NCI-H1048 (cell line): ENCODE measurements around the gene RBM38.
"Not testable (repeated sequence)": the region's sequence is repeated elsewhere in the genome, so short reads cannot be mapped to it uniquely, and the experiment has no call there.

Experiments used
- DNase-seq: peaks from one replicate; lab custom pipeline; 2025; lab: John Stamatoyannopoulos, UW

The RBM38 gene

DNA sequence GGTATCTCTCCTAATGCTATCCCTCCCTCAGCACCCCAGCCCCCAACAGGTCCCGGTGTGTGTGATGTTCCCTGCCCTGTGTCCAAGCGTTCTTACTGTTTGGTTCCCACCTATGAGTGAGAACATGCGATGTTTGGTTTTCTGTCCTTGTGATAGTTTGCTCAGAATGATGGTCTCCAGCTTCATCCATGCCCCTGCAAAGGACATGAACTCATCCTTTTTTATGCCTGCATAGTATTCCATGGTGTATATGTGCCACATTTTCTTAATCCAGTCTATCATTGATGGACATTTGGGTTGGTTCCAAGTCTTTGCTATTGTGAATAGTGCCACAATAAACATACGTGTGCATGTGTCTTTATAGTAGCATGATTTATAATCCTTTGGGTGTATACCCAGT lies 28.3 kb downstream of the RBM38 start:
- DNase-seq = not testable (repeated sequence)

GRCh38 chr20:57420571-57421252 lies 29.5 kb downstream of the RBM38 start:
- DNase-seq = no peak

- no peak for DNase-seq
These were observed 30.3 kb downstream of the RBM38 start for GRCh38 chr20:57421253-57422220.

DNA sequence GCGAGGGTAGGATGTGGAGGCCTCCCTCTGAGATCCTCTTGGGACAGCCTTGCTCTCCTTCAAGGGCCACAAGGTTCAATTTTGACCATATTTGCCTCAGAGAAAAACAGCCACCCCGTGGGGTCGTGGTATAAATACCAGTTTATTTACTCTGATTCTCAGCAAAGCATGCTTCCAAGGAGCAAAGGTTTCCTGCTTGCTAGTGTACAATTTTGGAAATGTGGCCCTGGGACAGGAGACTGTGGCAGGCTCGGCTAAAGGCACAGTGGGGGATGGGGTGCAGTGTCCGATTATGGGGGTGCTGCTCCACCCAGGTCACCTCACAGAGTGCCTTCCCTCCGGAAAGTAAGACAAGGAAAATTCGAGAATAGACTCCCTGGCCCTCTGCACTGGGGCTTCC lies 31.1 kb downstream of the RBM38 start:
- DNase-seq = no peak

- DNase-seq = no peak
These were observed 34.2 kb downstream of the RBM38 start for GRCh38 chr20:57425150-57426013.

- DNase-seq = no peak
These were observed 35.1 kb downstream of the RBM38 start for GRCh38 chr20:57426271-57426689.

DNA sequence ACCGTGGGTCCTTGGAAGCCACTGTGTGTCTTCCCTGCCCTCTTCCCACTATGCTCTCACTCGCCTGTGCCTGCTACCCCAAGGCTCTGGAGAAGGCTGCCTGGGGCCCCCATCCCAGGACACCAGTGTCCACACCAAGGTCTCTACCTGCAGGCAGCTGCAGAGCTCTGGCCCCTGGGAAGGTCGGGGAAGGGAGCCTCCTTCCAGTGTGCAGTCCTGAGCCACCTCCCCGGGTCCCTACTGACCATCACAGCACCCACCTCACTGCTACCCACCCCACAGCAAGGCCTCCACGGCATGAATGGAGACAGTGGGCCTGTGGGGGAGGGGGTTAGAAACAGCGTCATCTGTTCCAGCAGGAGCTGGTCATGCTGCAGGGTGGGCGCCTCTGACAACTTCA lies 35.6 kb downstream of the RBM38 start:
- DNase-seq = no peak

GRCh38 chr20:57428324-57429158 lies 37.3 kb downstream of the RBM38 start:
- no peak for DNase-seq

GRCh38 chr20:57429159-57429496 lies 37.9 kb downstream of the RBM38 start:
- DNase-seq = no peak

DNA sequence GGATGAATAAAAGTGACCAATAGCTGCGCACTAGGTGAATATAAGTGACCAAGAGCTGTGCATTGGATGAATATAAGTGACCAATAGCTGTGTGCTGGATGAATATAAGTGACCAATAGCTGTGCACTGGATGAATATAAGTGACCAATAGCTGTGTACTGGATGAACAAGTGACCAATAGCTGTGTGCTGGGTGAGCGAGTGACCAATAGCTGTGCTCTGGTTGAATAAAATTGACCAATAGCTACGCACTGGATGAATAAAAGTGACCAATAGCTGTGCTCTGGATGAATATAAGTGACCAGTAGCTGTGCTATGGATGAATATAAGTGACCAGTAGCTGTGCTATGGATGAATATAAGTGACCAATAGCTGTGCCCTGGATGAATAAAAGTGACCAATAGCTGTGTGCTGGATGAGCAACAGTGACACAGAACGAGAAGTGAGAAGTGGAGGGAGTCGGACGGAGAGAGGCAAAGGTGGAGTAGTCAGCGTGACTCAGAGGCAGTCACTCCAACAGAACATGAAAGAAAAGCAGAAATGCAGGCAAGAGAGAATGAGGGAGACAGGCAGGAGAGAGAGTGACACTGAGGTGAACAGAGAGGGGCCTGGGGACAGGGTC lies 38.5 kb downstream of the RBM38 start:
- no peak for DNase-seq

DNA sequence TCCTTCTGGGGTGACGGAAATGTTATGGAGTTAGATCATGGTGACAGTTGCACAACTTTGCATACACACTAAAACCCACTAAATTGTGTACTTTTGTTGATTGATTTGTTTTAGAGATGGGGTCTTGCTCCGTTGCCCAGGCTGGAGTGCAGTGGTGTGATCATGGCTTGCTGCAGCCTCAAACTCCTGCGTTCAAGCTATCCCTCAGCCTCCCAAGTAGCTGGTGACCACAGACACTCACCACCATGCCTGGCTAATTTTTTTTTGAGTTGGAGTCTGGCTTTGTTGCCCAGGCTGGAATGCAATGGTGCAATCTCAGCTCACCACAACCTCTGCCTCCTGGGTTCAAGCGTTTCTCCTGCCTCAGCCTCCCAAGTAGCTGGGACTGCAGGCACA lies 39.0 kb downstream of the RBM38 start:
- DNase-seq = not testable (repeated sequence)

DNA sequence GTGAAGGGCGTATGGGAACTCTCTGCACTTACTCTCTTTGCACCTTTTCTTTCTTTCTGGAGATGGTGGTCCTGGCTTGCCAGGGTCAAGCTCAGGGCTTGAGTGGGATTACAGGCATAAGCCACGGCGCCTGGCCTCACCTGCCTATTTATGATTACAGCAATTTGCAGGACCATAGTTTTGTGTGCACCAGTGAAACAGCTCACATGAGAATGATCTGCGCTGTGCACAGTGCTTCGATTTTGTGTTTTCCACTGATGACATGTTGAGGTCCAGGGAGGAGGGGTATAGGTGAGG lies 40.3 kb downstream of the RBM38 start:
- no peak for DNase-seq

DNA sequence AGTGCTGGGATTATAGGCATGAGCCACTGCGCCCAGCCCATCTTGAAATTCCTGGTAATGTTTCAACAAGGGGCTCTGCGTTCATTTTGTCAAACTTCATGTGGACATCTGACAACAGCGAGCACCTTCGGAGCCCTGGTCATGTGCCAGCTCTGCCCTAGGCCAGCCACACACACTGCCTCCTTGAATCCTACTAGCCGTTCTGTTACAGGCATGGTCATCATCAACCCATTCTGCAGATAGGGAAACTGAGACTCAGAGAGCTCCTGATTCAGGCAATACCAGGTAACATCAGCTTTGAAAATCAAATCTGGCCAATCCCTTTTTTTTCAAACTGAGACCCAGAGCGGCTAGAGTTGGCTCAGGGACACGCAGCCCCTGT lies 41.3 kb downstream of the RBM38 start:
- DNase-seq = no peak

- no peak for DNase-seq
These were observed 41.8 kb downstream of the RBM38 start for GRCh38 chr20:57432862-57433491.

DNA sequence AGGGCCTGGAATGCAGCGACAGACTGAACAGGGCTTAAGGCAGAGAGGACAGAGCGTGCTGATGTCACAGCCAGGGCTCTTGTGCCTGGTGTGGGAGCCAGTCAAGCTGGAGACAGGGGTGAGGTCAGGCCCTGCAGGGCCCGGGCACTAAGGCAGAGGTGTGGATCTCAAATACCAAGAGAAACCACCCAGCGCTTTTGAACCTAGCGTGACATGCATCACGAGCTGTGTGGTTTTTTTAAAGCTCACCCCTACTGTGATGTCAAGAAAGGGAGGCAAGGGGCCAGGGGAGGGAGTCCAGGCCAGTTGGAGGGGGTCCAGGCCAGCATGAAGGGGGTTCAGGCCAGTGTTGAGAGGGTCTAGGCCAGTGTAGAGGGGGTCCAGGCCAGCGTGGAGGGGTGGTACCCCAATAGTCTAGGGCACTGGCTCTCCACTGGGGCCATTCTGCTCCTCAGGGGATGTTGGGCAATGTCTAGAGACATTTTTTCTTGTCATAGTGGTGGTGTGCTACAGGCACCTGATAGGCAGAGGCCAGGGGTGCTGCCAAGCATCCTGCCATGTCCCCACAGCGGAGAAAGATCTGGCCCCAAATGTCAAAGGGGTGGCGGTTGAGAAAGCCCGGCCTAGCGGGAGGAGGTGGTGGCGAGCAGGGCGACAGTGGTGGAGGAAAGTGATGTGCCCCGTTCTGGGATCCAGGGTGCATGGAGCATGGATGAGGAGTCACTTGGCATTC lies 42.6 kb downstream of the RBM38 start:
- DNase-seq = no peak

DNA sequence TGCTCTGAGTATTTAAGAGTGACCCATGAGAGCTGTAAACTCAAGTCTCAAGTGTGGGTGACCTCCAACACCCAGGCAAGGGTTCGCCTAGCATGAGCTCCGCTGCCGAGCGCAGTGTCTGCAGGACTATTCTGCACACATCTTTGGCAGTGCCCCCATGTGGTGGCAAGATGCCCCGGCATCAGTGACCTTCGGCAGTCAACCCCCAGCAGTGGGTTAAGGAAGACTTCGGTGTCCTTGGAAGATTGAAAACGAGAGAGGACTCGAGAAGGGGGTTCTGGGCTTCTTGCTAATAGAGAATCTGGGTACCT lies 43.1 kb downstream of the RBM38 start:
- no peak for DNase-seq

GRCh38 chr20:57435105-57435497 lies 43.9 kb downstream of the RBM38 start:
- no peak for DNase-seq

- DNase-seq = peak; percentile 95
These were observed 44.5 kb downstream of the RBM38 start for GRCh38 chr20:57435498-57436222.

- no peak for DNase-seq
These were observed 45.0 kb downstream of the RBM38 start for GRCh38 chr20:57436223-57436545.

- DNase-seq = no peak
These were observed 46.1 kb downstream of the RBM38 start for GRCh38 chr20:57437267-57437666.
